ENCODE data around the gene ATN1.

DNA sequence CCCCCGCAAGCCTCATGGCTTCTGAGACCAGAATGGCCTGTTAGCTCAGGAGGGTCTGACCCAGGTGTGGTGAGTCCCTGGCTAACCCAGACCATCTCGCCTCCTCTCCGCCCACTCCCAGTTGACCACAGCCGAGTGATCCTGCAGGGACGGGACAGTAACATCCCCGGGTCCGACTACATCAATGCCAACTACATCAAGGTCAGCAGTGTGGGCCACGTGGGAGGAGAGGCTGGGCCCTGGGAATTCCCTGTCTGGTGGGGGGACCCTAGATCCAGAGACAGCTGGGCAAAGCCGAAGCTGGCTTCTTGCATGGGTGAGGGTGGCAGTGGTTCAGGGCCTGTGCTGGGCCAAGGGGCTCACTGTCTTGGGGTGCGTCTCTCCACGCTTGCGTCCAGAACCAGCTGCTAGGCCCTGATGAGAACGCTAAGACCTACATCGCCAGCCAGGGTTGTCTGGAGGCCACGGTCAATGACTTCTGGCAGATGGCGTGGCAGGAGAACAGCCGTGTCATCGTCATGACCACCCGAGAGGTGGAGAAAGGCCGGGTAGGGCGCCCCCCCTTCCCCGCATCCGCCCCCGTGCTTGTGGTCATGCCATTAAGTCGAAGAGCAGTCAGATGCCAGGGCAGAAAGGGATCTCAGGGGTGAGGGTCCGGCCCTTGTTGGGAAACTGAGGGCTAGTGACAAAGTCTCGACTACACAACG lies 28.4 kb downstream of the ATN1 start:
- TF ChIP-seq, protein P1, sequence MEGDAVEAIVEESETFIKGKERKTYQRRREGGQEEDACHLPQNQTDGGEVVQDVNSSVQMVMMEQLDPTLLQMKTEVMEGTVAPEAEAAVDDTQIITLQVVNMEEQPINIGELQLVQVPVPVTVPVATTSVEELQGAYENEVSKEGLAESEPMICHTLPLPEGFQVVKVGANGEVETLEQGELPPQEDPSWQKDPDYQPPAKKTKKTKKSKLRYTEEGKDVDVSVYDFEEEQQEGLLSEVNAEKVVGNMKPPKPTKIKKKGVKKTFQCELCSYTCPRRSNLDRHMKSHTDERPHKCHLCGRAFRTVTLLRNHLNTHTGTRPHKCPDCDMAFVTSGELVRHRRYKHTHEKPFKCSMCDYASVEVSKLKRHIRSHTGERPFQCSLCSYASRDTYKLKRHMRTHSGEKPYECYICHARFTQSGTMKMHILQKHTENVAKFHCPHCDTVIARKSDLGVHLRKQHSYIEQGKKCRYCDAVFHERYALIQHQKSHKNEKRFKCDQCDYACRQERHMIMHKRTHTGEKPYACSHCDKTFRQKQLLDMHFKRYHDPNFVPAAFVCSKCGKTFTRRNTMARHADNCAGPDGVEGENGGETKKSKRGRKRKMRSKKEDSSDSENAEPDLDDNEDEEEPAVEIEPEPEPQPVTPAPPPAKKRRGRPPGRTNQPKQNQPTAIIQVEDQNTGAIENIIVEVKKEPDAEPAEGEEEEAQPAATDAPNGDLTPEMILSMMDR (IDR thresholded peaks at IDR 0.05; ENCODE audit: control extremely low read depth in 1 of 3, insufficient read depth in 1 of 3, low read depth in 1 of 3, low read length in 3 of 3): no peak
- TF ChIP-seq EGR1 (IDR thresholded peaks at IDR 0.05; ENCODE audit: borderline replicate concordance, low read depth, low read length) (no peak), POLR2A (IDR thresholded peaks at IDR 0.05; ENCODE audit: control extremely low read depth in 1 of 2, low read depth in 2 of 2, low read length in 2 of 2) (no peak), SIN3A (conservative IDR thresholded peaks at IDR 0.05 in 1 of 2, IDR thresholded peaks at IDR 0.05 in 1 of 2; ENCODE audit: low read depth in 1 of 2, low read length in 2 of 2) (no peak), YY1 (IDR thresholded peaks at IDR 0.05; ENCODE audit: low read depth, low read length) (no peak), MAFK (IDR thresholded peaks at IDR 0.05; ENCODE audit: low read depth, low read length) (no peak), BRCA1 (IDR thresholded peaks at IDR 0.05; ENCODE audit: low read depth, low read length) (no peak), CEBPB (IDR thresholded peaks at IDR 0.05; ENCODE audit: low read depth, low read length) (no peak)
- TF ChIP-seq, protein P2, sequence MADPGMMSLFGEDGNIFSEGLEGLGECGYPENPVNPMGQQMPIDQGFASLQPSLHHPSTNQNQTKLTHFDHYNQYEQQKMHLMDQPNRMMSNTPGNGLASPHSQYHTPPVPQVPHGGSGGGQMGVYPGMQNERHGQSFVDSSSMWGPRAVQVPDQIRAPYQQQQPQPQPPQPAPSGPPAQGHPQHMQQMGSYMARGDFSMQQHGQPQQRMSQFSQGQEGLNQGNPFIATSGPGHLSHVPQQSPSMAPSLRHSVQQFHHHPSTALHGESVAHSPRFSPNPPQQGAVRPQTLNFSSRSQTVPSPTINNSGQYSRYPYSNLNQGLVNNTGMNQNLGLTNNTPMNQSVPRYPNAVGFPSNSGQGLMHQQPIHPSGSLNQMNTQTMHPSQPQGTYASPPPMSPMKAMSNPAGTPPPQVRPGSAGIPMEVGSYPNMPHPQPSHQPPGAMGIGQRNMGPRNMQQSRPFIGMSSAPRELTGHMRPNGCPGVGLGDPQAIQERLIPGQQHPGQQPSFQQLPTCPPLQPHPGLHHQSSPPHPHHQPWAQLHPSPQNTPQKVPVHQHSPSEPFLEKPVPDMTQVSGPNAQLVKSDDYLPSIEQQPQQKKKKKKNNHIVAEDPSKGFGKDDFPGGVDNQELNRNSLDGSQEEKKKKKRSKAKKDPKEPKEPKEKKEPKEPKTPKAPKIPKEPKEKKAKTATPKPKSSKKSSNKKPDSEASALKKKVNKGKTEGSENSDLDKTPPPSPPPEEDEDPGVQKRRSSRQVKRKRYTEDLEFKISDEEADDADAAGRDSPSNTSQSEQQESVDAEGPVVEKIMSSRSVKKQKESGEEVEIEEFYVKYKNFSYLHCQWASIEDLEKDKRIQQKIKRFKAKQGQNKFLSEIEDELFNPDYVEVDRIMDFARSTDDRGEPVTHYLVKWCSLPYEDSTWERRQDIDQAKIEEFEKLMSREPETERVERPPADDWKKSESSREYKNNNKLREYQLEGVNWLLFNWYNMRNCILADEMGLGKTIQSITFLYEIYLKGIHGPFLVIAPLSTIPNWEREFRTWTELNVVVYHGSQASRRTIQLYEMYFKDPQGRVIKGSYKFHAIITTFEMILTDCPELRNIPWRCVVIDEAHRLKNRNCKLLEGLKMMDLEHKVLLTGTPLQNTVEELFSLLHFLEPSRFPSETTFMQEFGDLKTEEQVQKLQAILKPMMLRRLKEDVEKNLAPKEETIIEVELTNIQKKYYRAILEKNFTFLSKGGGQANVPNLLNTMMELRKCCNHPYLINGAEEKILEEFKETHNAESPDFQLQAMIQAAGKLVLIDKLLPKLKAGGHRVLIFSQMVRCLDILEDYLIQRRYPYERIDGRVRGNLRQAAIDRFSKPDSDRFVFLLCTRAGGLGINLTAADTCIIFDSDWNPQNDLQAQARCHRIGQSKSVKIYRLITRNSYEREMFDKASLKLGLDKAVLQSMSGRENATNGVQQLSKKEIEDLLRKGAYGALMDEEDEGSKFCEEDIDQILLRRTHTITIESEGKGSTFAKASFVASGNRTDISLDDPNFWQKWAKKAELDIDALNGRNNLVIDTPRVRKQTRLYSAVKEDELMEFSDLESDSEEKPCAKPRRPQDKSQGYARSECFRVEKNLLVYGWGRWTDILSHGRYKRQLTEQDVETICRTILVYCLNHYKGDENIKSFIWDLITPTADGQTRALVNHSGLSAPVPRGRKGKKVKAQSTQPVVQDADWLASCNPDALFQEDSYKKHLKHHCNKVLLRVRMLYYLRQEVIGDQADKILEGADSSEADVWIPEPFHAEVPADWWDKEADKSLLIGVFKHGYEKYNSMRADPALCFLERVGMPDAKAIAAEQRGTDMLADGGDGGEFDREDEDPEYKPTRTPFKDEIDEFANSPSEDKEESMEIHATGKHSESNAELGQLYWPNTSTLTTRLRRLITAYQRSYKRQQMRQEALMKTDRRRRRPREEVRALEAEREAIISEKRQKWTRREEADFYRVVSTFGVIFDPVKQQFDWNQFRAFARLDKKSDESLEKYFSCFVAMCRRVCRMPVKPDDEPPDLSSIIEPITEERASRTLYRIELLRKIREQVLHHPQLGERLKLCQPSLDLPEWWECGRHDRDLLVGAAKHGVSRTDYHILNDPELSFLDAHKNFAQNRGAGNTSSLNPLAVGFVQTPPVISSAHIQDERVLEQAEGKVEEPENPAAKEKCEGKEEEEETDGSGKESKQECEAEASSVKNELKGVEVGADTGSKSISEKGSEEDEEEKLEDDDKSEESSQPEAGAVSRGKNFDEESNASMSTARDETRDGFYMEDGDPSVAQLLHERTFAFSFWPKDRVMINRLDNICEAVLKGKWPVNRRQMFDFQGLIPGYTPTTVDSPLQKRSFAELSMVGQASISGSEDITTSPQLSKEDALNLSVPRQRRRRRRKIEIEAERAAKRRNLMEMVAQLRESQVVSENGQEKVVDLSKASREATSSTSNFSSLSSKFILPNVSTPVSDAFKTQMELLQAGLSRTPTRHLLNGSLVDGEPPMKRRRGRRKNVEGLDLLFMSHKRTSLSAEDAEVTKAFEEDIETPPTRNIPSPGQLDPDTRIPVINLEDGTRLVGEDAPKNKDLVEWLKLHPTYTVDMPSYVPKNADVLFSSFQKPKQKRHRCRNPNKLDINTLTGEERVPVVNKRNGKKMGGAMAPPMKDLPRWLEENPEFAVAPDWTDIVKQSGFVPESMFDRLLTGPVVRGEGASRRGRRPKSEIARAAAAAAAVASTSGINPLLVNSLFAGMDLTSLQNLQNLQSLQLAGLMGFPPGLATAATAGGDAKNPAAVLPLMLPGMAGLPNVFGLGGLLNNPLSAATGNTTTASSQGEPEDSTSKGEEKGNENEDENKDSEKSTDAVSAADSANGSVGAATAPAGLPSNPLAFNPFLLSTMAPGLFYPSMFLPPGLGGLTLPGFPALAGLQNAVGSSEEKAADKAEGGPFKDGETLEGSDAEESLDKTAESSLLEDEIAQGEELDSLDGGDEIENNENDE (IDR thresholded peaks at IDR 0.05; ENCODE audit: insufficient replicate concordance, low read length): no peak

Data from H1 (cell line).